Measurements from ENCODE around the gene CHD3. TPM values are rescaled to one million over a fixed set of nuclear protein-coding genes. Genes with fewer than 3 reads are reported as not detected.

The CHD3 gene
- total RNA-seq, 1 donor from 2014 or later, result 13.7 TPM

GRCh38 chr17:7915179-7915610, 26.6 kb downstream of the CHD3 start:
- DNase-seq, result no peak
- ATAC-seq (ENCODE audit: poor library complexity), result no peak
- intact Hi-C loops (cut with DNase I), result loop anchor here (2.0 kb wide), 1 partner anchor 74 kb away; no protein-coding TSS in a partner anchor

GRCh38 chr17:7915611-7916384, 27.2 kb downstream of the CHD3 start, which contains the start of gene RNF227:
TSS of gene RNF227 (minus strand) at chr17:7916289. CDS start at chr17:7916195, 94 bp downstream.
- ATAC-seq (ENCODE audit: poor library complexity) (peak; percentile 94), DNase-seq (peak; percentile 95)
- intact Hi-C loops (cut with DNase I), result loop anchor here (2.0 kb wide), 1 partner anchor 73 kb away; no protein-coding TSS in a partner anchor

GRCh38 chr17:7916385-7916682, 27.7 kb downstream of the CHD3 start:
- no peak for DNase-seq
- no peak for ATAC-seq (ENCODE audit: poor library complexity)
- intact Hi-C loops (cut with DNase I), result no loop called here

GRCh38 chr17:7916808-7917207, 28.2 kb downstream of the CHD3 start:
- ATAC-seq (ENCODE audit: poor library complexity) (no peak), DNase-seq (no peak)
- intact Hi-C loops (cut with DNase I), result no loop called here

- intact Hi-C loops (cut with DNase I), result no loop called here
- DNase-seq, result no peak
- ATAC-seq (ENCODE audit: poor library complexity), result no peak
Observed at GRCh38 chr17:7922269-7922844, 33.8 kb downstream of the CHD3 start.

GRCh38 chr17:7922845-7923628, 34.4 kb downstream of the CHD3 start:
- intact Hi-C loops (cut with DNase I), result no loop called here
- DNase-seq, result peak; percentile 92
- peak; percentile 96 for ATAC-seq (ENCODE audit: poor library complexity)

- no peak for DNase-seq
- no peak for ATAC-seq (ENCODE audit: poor library complexity)
- intact Hi-C loops (cut with DNase I), result no loop called here
Observed at GRCh38 chr17:7927596-7927995, 39.0 kb downstream of the CHD3 start.

- ATAC-seq (ENCODE audit: poor library complexity), result no peak
- intact Hi-C loops (cut with DNase I), result no loop called here
Observed at GRCh38 chr17:7929158-7930023, 40.8 kb downstream of the CHD3 start, which contains the start of gene KCNAB3. TSS of gene KCNAB3 (minus strand) at chr17:7929856. CDS start at chr17:7929435, 421 bp downstream.

GRCh38 chr17:7930841-7931631, 42.4 kb downstream of the CHD3 start:
- ATAC-seq (ENCODE audit: poor library complexity) (no peak), DNase-seq (no peak)
- intact Hi-C loops (cut with DNase I), result no loop called here

More at GRCh38 chr17:7929158-7930023, 40.8 kb downstream of the CHD3 start, which contains the start of gene KCNAB3:
- DNase-seq, result peak; percentile 55

- intact Hi-C loops (cut with DNase I), result no loop called here
- peak; percentile 100 for DNase-seq
- peak; percentile 99 for ATAC-seq (ENCODE audit: poor library complexity)
Observed at GRCh38 chr17:7931709-7932482, 43.3 kb downstream of the CHD3 start, which contains the start of the genes CNTROB and TRAPPC1. TSS of gene CNTROB (plus strand) at chr17:7932206. CDS start at chr17:7933080, 874 bp downstream. TSS of gene TRAPPC1 (minus strand) at chr17:7931946. CDS start at chr17:7931829, 117 bp downstream.

- ATAC-seq (ENCODE audit: poor library complexity), result peak; percentile 38
- intact Hi-C loops (cut with DNase I), result no loop called here
- no peak for DNase-seq
Observed at GRCh38 chr17:7932483-7932891, 43.9 kb downstream of the CHD3 start.

GRCh38 chr17:7932949-7933348, 44.4 kb downstream of the CHD3 start:
- intact Hi-C loops (cut with DNase I), result no loop called here
- DNase-seq (no peak), ATAC-seq (ENCODE audit: poor library complexity) (no peak)

- ATAC-seq (ENCODE audit: poor library complexity) (no peak), DNase-seq (no peak)
- intact Hi-C loops (cut with DNase I), result no loop called here
Observed at GRCh38 chr17:7935859-7936258, 47.3 kb downstream of the CHD3 start.

GRCh38 chr17:7940034-7940433, 51.4 kb downstream of the CHD3 start:
- ATAC-seq (ENCODE audit: poor library complexity) (no peak), DNase-seq (no peak)
- intact Hi-C loops (cut with DNase I), result no loop called here

- no peak for DNase-seq
- intact Hi-C loops (cut with DNase I), result no loop called here
- ATAC-seq (ENCODE audit: poor library complexity), result no peak
Observed at GRCh38 chr17:7940743-7941142, 52.2 kb downstream of the CHD3 start.

- DNase-seq, result no peak
Observed at GRCh38 chr17:7943291-7943690, 54.7 kb downstream of the CHD3 start.

GRCh38 chr17:7944326-7944725, 55.7 kb downstream of the CHD3 start:
- ATAC-seq (ENCODE audit: poor library complexity) (no peak), DNase-seq (no peak)
- intact Hi-C loops (cut with DNase I), result no loop called here

More at GRCh38 chr17:7943291-7943690, 54.7 kb downstream of the CHD3 start:
- intact Hi-C loops (cut with DNase I), result no loop called here
- no peak for ATAC-seq (ENCODE audit: poor library complexity)

Measured in Right ventricle myocardium superior (tissue), 1 donor.